ENCODE results near the gene LYSMD4. TPM values are rescaled to one million over a fixed set of nuclear protein-coding genes. Genes with fewer than 3 reads are reported as not detected.

Gene LYSMD4
- total RNA-seq, 1 donor from 2014 or later, result 20.8 TPM

DNA sequence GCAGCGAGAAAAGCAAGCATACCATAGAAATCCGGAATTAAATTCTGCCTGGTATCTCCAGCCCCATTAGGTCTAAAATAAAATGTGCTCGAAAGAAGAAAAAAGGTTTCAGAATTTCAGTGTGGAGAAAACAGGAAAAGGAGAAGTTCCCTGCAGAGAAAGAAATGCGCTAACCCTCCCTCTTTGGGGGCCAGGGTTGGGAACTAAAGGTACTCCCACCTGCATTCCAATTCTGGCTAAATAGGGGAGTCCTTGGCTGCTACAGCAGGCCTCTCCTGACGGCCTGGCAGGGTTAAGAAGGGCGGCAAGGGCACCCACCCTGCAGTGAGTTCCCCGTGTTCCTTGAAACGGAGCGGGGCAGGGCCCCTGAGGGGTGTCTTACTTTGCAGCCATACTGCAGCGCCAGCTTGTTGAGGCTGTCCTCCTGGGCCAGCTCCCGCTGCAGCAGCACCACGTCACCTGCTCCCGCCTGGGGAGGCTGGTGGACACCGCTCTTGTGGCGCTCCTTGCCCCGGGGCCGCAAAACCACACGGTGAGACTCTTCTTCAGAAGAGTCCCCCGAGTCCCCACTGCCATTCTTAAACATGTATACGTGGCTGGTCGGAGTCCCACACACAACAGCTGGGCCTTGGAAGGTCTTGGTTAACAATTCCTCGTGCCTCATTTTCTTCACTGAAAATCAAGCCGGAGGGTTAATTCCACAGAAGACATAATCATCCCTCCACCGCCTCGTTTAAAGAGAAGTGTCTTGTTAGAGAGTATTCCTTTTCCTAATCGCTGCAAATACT is 1.7 kb downstream of the LYSMD4 start:
- DNase-seq (ENCODE audit: low read depth), result no peak

DNA sequence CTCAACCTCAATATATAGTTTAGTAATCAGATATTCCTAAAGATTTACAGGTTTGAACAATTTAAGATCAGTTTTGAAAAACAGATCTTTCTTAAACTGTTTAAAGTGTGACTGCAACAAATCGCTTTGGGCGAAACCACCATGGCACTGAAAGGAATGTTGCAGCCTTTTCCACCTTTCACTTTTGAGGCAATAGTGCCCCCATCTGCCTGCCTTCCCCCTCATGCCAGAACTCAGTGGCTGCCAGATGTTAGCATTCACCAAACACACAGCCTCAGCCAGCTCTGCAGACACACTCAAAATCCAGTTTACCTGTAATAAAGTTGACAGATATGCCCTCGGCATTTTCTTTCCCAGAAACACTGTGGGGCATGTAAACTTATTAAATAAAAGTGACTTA is 3.3 kb downstream of the LYSMD4 start:
- DNase-seq (ENCODE audit: low read depth), result peak; percentile 65

DNA sequence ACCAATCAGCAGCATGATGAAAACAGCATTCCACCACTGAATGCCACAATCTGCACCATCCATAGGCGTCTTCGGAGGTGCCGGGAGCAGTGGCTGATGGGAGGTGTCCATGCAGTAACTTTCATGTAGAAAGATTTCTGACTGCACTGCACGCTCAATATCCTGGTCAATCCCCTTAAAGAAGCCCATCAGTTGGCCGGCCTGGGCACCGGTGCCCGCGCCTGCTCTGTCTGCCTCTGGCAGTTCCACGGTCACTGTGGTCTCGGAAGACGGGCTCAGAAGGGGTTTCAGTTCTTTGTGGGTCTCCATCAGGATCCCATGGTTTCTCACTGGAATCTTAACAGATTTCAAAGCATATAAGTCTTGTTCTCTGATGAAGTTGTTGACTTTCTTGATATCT is 3.9 kb downstream of the LYSMD4 start:
- no peak for DNase-seq (ENCODE audit: low read depth)

DNA sequence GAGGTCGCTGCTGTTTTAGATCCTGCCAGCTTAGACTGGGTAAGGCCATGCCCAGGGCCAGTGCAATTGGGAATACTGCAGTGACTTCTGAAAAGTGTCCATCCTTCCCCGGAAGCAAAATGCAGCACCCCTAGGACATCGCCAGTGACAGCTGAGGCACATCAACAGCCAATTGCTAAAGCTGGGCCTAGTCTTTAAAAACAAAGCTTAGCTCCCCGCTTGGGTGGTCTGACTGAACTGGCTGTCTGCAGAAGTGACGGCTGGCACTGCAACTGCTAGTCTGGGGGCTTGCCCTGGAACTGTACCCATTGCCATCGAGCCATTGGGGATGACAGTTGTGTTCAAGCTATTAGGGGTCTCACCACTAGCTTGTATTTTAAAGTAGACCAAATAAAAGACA is 4.3 kb downstream of the LYSMD4 start:
- no peak for DNase-seq (ENCODE audit: low read depth)

DNA sequence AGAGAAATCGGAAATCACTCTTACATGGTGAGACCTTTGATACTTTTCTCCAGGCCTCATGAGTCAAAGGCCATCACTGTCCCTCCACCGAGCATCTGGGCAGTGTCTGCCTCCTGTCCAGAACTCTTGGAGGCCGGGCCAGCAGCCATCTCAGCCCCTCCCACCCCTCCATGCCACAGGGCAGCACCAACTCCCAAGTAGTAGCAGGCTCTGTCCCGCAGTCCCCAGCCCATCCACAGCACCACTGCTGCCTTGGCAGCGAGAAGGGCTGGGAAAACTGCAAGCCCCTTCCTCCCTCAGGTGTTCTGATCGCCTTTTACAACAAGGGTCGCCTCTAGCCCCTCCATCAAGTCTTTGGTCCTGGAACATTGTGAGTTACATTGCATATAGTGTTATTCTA is 5.5 kb downstream of the LYSMD4 start:
- DNase-seq (ENCODE audit: low read depth), result no peak

DNA sequence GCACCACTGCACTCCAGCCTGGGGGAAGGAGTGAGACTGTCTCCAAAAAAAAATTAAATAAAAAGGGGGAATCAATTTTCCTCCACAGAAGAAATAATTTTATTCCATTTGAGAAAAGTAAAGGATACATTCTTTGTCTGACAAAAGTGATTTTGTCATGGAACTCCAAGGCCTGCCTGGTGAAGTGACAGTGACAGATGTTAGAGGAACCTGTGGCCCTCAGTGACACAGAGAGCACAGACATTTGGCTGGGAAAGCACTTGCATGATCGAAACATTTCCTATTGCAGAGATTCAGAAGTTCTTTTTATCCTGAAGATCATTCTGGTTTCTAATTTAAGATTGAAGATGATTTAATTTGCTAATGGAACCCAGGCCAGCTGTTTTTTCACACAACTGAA is 5.9 kb downstream of the LYSMD4 start:
- DNase-seq (ENCODE audit: low read depth), result peak; percentile 55

DNA sequence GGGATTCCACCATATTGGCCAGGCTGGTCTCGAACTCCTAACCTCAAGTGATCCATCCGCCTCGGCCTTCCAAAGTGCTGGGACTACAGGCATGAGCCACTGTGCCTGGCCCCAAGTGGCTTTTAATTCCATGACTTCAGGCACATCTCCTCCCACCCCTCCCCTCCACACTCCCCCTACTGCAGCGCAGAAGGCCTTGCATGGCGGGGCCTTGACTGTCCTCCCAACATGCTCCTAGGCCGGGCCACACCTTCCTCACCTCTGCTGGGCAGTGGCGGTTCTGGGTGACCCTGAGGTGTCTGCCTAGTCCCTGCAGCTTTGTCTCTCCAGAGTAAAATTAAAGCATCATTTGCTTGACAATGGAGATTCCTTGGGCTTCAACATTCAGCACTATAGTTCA is 6.9 kb downstream of the LYSMD4 start:
- DNase-seq (ENCODE audit: low read depth), result no peak

DNA sequence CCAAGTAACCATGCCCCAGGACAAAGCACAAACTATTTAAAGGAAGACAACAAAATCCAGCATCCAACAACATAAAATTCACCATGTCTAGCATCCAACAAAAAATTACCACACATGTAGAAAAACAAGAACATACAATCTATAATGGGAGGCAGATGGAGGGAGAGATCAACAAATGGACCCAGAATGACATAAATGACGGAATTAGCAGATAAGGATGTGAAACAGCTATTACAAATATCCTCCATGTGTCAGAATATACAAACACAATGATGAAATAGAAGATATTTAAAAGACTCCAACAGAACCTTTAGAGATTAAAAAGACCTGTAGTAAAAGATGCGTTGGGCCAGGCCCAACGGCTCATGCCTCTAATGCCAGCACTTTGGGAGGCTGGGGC is 10.8 kb downstream of the LYSMD4 start:
- no peak for DNase-seq (ENCODE audit: low read depth)

DNA sequence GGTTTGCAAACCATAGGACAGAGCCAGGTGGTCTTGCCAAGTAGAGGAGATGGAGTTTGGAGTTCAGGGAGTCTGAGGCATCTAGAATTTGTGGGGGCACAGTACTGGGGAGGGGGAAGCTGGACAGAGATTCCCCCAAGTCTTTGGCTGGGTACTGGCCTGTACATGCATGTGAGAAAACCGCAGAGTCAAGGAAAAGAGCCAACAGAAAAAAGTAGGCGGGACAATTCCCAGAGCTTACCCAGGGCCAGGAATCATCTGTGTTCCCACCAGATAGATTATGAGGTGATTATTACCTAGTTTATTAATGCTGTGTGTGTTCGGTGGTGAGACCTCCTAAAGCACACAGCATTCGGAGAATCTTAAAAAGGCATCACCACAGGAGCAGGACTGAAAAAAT is 11.3 kb downstream of the LYSMD4 start:
- no peak for DNase-seq (ENCODE audit: low read depth)

DNA sequence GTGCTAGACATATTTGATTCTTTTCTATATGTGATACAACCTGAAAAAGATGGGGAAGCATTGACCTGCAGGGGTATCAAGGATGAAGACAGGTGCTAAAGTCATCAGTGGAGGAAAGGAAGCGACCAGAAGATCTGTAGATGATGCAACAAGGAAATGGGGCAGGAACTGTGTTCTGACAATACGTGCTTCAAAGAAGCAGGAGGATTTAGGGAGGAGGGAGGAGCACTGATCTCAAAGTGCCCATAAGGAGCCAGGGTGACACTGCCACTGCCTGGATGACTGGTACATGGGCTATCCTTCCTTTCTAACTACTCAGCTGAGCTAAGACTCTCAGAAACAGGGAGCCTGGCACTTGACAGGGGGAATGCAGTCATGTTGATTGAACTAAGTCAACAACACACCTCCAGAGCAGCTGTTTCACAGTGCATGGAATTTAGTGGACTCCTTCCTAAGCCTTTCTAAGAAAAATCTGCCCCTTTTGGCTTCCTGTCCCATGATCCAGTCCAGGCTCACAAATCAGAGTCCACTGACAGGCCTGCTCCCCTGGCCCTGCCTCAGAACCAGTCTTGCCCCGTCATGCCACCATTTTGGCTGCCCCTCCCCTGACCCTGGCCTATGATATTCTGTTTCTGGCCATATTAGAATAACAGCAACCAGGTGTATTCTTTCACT is 12.0 kb downstream of the LYSMD4 start:
- DNase-seq (ENCODE audit: low read depth), result no peak

DNA sequence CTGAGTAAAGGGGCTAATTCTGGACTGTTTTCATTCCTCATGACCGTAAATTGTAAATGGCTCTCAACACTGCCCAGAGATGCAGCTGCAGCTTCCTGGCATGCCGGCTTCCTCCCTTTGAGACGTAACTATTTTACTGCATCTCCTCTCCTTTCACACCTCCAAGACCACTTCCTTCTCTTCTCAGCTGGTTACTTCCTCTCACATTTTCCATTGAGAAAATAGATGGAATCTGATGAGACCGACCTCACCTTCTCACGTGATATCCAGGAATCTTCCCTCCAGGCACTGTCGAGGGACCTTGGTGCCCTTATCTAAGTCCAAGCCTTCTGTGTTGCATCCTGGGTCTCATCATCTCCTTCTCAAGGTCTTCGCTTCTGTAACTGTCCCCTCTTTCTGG is 12.7 kb downstream of the LYSMD4 start:
- no peak for DNase-seq (ENCODE audit: low read depth)

DNA sequence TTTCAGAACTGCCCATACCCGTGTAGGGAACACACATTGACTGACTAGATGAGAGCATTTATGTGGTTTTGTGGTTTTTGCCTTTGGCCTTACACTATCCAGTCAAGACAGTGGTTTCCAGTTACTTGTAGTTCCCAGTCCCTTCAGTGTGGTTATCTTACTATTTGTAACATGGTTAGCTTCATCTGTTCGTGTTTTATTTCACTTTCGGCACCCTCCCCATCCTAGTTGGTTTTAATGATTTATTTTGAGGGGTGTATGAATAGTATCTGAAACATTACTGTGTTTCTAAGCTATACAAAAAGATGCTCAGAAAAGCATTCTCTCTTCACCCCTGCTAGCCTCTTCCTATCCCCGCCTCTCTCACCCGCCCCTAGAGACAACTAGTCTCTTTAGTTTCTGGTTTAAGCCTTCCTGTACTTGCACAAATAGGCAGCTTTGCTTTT is 14.1 kb downstream of the LYSMD4 start:
- DNase-seq (ENCODE audit: low read depth), result peak; percentile 94

DNA sequence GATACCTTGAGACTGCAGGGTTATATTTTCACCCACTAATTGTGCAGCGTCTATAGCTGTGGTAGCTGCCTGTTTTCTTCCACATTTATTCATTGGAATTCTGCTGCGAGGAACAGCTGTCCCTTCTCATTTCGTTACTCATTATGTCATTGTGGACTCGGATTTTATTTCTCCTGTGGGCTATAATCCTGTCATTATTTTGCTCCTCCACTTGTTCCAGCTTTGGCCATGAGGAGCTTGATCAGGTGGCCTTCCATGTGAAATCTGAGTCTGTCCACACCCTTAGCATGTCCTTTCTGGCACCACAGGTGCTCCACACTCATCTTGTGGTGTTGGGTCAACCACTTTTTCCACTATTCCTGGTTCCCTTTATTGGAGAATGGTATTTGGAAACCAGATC is 14.8 kb downstream of the LYSMD4 start:
- DNase-seq (ENCODE audit: low read depth), result peak; percentile 98

DNA sequence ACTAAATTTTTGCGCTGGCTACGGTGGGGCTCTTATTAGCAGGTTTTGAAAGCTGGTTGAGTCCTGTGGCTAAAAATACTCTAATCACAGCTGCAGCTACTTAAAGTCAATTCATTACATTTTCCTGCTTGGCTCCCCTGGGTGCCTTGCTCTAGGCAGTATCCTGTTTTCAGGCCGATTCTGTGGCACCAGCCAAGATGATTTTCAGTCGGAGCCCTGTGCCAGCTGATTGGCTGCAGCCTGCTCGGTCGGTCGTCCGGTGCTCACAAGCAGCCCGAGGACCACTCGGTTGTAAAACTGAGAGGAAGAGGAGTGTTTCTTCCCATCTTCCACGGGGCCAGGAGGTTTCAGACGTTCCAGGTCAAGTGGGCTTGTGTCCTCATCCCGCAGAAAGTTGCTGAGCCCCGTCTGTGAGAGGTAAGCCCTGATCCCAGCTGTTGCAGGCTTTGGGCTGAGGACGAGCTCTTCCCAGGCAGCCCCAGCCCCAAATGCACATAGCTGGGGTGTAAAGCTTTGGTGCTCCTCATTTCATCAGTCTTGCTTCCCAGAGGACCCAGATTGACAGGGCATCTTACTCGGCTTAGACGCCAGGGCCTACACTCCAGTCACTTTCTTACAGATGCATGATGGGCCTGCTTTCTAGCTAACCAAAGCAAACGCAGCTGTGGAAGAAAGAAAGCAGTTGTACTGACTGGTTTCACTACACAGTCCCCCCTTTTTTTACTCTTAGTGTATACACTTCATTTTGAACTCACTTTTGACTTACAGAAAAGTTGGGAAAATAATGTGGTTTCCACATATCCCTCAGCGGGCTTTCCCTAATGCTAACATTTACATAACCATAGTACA is 15.9 kb downstream of the LYSMD4 start:
- peak; percentile 49 for DNase-seq (ENCODE audit: low read depth)

DNA sequence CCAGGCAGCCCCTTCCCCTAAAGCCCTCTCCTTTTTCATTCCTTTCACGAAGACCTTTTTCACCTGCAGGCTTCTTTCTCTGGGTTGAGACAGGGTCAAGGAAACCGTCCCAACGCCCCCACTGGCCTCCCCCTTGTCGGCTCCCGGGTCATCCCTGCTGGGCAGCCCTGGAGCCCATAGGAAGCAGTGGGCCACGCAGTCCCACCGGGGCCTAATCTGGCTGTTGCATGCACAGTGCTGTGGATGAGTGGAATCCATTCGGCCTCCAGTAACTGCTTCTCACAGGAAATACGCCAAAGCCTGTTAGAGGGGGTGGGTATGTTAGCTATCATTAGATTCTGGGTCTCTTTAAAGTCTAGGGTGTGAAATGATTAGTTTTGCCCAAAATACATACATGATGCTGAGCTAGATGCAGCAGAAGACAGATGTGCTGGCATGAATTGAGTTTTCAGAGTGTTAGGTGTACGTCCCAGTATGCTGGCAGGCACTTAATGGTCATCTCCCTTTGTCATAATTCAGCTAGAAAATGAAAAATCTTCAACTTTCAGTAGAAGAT is 16.6 kb downstream of the LYSMD4 start:
- DNase-seq (ENCODE audit: low read depth), result no peak

DNA sequence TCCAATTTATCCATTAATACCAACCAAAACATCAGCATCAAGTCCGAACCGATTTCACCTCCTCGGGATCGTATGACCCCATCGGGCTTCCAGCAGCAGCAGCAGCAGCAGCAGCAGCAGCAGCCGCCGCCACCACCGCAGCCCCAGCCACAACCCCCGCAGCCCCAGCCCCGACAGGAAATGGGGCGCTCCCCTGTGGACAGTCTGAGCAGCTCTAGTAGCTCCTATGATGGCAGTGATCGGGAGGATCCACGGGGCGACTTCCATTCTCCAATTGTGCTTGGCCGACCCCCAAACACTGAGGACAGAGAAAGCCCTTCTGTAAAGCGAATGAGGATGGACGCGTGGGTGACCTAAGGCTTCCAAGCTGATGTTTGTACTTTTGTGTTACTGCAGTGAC is 20.8 kb downstream of the LYSMD4 start:
- no peak for DNase-seq (ENCODE audit: low read depth)

DNA sequence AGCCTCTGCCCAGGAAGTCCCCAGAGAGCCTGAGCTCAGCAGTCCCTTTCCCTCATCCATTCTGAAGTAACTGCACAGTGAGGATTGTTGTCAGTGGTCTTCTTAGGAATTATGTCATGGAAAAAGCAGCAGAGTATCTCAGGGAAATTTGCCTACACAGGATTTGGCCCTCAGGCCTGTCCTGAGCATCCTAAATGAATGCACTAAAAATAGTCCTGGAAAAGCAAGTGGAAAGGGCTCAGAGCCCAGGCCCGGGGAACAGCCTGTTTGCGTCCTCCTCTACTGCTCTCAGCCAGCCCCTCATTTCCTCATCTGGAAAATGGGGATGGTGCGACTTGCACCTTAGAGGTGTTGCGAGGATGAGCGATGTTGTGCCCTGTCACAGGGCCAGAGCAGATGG is 21.6 kb downstream of the LYSMD4 start:
- DNase-seq (ENCODE audit: low read depth), result no peak

DNA sequence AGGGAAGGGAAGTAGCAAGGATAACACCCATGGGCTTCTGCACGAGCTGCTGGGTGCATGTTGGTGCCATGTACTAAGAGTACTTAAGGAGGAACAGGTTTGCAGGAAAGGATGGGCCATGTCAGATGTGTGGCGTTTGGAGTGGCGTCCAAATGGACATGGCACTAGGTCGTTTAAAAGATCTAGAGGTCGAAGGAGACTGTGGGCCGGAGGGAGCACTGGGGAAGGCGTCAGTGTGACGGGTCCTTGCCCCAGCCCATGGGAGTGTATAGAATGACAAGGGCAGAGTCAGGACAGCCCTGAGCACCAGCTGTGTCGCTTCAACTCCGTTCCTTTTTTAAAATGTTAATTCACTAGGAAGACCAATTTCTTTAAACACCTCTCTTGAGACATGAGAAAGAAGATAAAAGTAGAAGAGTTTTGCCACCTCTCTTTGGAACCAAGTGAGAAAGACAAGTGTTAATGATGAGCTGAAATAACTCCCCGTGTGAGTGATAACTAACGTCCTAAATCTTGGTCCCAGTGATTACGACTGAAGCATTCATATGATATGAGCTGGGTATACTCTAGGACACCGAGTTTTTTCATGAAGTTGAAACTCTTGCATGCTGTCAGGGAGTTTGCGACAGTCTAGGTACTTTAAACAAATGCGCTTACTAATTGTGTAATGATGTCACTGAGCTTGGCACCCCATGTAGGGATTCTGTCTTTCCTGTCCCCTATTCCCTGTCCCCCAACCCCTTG is 23.8 kb downstream of the LYSMD4 start:
- DNase-seq (ENCODE audit: low read depth), result no peak

DNA sequence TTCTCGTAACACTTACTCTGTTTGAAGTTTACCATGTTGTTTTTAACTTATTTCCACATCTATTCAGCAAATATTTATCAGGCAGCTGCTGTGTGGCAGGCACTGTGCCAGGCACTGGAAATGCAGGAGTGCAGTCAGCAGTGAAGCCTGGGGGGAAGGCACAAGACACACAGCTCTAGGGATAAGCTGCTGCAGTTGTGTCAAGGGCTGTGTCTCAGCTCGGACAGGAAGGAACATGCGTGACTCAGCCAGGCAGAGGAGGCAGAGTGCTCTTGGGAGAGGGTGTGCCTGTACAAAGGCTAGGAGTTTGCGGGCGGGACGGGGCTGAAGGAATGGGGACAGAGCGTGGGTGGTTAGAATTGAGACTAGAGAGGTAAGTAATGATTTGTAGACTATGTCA is 24.7 kb downstream of the LYSMD4 start:
- peak; percentile 93 for DNase-seq (ENCODE audit: low read depth)

DNA sequence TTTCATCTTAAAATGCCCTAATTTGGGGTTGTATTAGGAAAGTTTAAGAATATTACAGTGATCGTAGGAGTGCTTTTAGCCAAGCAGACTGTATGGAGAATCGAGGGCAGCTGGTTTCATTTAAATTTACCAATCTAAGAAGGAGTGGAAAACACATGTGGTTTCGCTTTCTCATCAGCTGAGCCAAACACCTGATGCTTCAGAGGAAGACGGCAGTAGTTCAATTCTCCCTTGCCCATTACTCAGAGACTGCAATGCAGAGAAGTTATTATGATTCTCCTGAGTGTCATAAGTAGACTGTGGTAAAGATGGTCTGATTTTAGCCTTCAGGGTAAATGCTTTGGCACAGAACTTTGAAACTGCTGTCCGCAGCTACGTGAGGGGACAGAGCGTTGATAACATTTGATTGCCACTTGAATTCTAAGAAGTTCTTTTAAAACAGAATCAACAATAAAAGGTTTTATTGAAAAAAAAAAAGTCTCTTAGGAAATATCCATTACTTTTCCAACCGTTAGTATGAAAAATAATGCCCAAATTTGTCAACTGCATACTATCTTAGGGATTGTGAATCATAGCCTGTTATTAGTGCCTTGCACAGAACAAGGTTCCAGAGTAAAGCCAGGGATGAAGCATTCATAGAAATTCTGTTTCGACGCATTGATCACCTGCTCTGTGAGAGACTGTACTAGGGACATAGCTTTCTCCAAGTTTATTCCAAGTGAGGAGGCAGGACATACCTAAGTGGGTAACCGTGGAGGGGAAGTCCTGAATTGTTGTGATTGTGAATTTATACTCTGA is 25.6 kb downstream of the LYSMD4 start:
- DNase-seq (ENCODE audit: low read depth), result peak; percentile 64
